ENCODE measurements around the gene IPO9.

IPO9 gene

GRCh38 chr1:201792534-201793305 is 36.2 kb upstream of the IPO9 start:
- Mint-ChIP-seq H3K36me3 (ENCODE audit: low read depth) (peaks cover 8% of the 10 kb centered on the region), H3K27ac (peak overlapping the region; percentile 68), H3K4me1 (ENCODE audit: low read depth) (peaks cover 36% of the 10 kb centered on the region), H3K27me3 (no peaks in the 10 kb centered on the region), H3K9me3 (no peaks in the 10 kb centered on the region), H3K4me3 (no peak overlapping the region)
- intact Hi-C loops (cut with micrococcal nuclease): loop anchor here (1.0 to 5.0 kb wide), 2 partner anchors 83 to 255 kb away; partner anchors contain the start of gene NAV1

GRCh38 chr1:201793306-201793925 is 35.5 kb upstream of the IPO9 start:
- Mint-ChIP-seq H3K4me3 (no peak overlapping the region), H3K36me3 (ENCODE audit: low read depth) (peaks cover 2% of the 10 kb centered on the region), H3K27ac (peak overlapping the region; percentile 3), H3K27me3 (no peaks in the 10 kb centered on the region), H3K9me3 (no peaks in the 10 kb centered on the region), H3K4me1 (ENCODE audit: low read depth) (peaks cover 36% of the 10 kb centered on the region)
- intact Hi-C loops (cut with micrococcal nuclease): loop anchor here (1.0 to 5.0 kb wide), 2 partner anchors 84 to 256 kb away; partner anchors contain the start of gene NAV1

- intact Hi-C loops (cut with micrococcal nuclease): loop anchor here (1.0 kb wide), 1 partner anchor 236 kb away; no protein-coding TSS in a partner anchor
- Mint-ChIP-seq H3K27ac (no peak overlapping the region), H3K9me3 (no peaks in the 10 kb centered on the region), H3K4me3 (no peak overlapping the region), H3K4me1 (ENCODE audit: low read depth) (peaks cover 29% of the 10 kb centered on the region), H3K36me3 (ENCODE audit: low read depth) (no peaks in the 10 kb centered on the region), H3K27me3 (no peaks in the 10 kb centered on the region)
These were observed 33.9 kb upstream of the IPO9 start for GRCh38 chr1:201795066-201795465.

- intact Hi-C loops (cut with micrococcal nuclease): no loop called here
- H3K4me3 Mint-ChIP-seq: no peak overlapping the region
- no peaks in the 10 kb centered on the region for H3K4me1 Mint-ChIP-seq (ENCODE audit: low read depth)
- no peaks in the 10 kb centered on the region for H3K9me3 Mint-ChIP-seq
- H3K27me3 Mint-ChIP-seq: no peaks in the 10 kb centered on the region
- H3K27ac Mint-ChIP-seq: no peak overlapping the region
- H3K36me3 Mint-ChIP-seq (ENCODE audit: low read depth): no peaks in the 10 kb centered on the region
These were observed 28.7 kb upstream of the IPO9 start for GRCh38 chr1:201800246-201800645.

GRCh38 chr1:201806801-201807200 is 22.2 kb upstream of the IPO9 start:
- intact Hi-C loops (cut with micrococcal nuclease): no loop called here
- Mint-ChIP-seq H3K27ac (no peak overlapping the region), H3K36me3 (ENCODE audit: low read depth) (peaks cover 26% of the 10 kb centered on the region), H3K9me3 (no peaks in the 10 kb centered on the region), H3K4me1 (ENCODE audit: low read depth) (no peaks in the 10 kb centered on the region), H3K4me3 (no peak overlapping the region), H3K27me3 (no peaks in the 10 kb centered on the region)

GRCh38 chr1:201807958-201808632 is 20.9 kb upstream of the IPO9 start:
- Mint-ChIP-seq H3K36me3 (ENCODE audit: low read depth) (peaks cover 26% of the 10 kb centered on the region), H3K27me3 (no peaks in the 10 kb centered on the region), H3K27ac (no peak overlapping the region), H3K4me1 (ENCODE audit: low read depth) (no peaks in the 10 kb centered on the region), H3K9me3 (no peaks in the 10 kb centered on the region), H3K4me3 (no peak overlapping the region)
- intact Hi-C loops (cut with micrococcal nuclease): no loop called here

GRCh38 chr1:201808633-201808990 is 20.3 kb upstream of the IPO9 start:
- Mint-ChIP-seq H3K9me3 (no peaks in the 10 kb centered on the region), H3K27ac (no peak overlapping the region), H3K4me1 (ENCODE audit: low read depth) (no peaks in the 10 kb centered on the region), H3K27me3 (no peaks in the 10 kb centered on the region), H3K4me3 (no peak overlapping the region), H3K36me3 (ENCODE audit: low read depth) (peaks cover 26% of the 10 kb centered on the region)
- intact Hi-C loops (cut with micrococcal nuclease): no loop called here

GRCh38 chr1:201809876-201810275 is 19.1 kb upstream of the IPO9 start:
- H3K27ac Mint-ChIP-seq: no peak overlapping the region
- H3K4me1 Mint-ChIP-seq (ENCODE audit: low read depth): no peaks in the 10 kb centered on the region

GRCh38 chr1:201810466-201811216 is 18.3 kb upstream of the IPO9 start:
- Mint-ChIP-seq H3K27ac (no peak overlapping the region), H3K4me3 (no peak overlapping the region)
- intact Hi-C loops (cut with micrococcal nuclease): no loop called here

More at GRCh38 chr1:201809876-201810275, 19.1 kb upstream of the IPO9 start:
- Mint-ChIP-seq H3K9me3 (no peaks in the 10 kb centered on the region), H3K4me3 (no peak overlapping the region), H3K36me3 (ENCODE audit: low read depth) (peaks cover 26% of the 10 kb centered on the region), H3K27me3 (no peaks in the 10 kb centered on the region)
- intact Hi-C loops (cut with micrococcal nuclease): no loop called here

GRCh38 chr1:201813226-201813625 is 15.7 kb upstream of the IPO9 start:
- Mint-ChIP-seq H3K27me3 (no peaks in the 10 kb centered on the region), H3K9me3 (no peaks in the 10 kb centered on the region), H3K36me3 (ENCODE audit: low read depth) (peaks cover 26% of the 10 kb centered on the region), H3K27ac (no peak overlapping the region), H3K4me1 (ENCODE audit: low read depth) (no peaks in the 10 kb centered on the region), H3K4me3 (no peak overlapping the region)
- intact Hi-C loops (cut with micrococcal nuclease): no loop called here

More at GRCh38 chr1:201810466-201811216, 18.3 kb upstream of the IPO9 start:
- Mint-ChIP-seq H3K36me3 (ENCODE audit: low read depth) (peaks cover 26% of the 10 kb centered on the region), H3K4me1 (ENCODE audit: low read depth) (no peaks in the 10 kb centered on the region), H3K27me3 (no peaks in the 10 kb centered on the region), H3K9me3 (no peaks in the 10 kb centered on the region)

- peaks cover 5% of the 10 kb centered on the region for H3K4me1 Mint-ChIP-seq (ENCODE audit: low read depth)
- intact Hi-C loops (cut with micrococcal nuclease): no loop called here
- no peak overlapping the region for H3K27ac Mint-ChIP-seq
- H3K27me3 Mint-ChIP-seq: no peaks in the 10 kb centered on the region
- H3K36me3 Mint-ChIP-seq (ENCODE audit: low read depth): peaks cover 24% of the 10 kb centered on the region
- no peaks in the 10 kb centered on the region for H3K9me3 Mint-ChIP-seq
- no peak overlapping the region for H3K4me3 Mint-ChIP-seq
These were observed 12.6 kb upstream of the IPO9 start for GRCh38 chr1:201816309-201816854.

- Mint-ChIP-seq H3K9me3 (no peaks in the 10 kb centered on the region), H3K4me3 (no peak overlapping the region), H3K27me3 (no peaks in the 10 kb centered on the region), H3K36me3 (ENCODE audit: low read depth) (peaks cover 20% of the 10 kb centered on the region), H3K4me1 (ENCODE audit: low read depth) (peaks cover 5% of the 10 kb centered on the region), H3K27ac (no peak overlapping the region)
- intact Hi-C loops (cut with micrococcal nuclease): no loop called here
These were observed 9.8 kb upstream of the IPO9 start for GRCh38 chr1:201818971-201819750.

- peaks cover 5% of the 10 kb centered on the region for H3K4me1 Mint-ChIP-seq (ENCODE audit: low read depth)
- H3K9me3 Mint-ChIP-seq: no peaks in the 10 kb centered on the region
- intact Hi-C loops (cut with micrococcal nuclease): no loop called here
- H3K36me3 Mint-ChIP-seq (ENCODE audit: low read depth): peaks cover 20% of the 10 kb centered on the region
- H3K4me3 Mint-ChIP-seq: no peak overlapping the region
- no peak overlapping the region for H3K27ac Mint-ChIP-seq
- H3K27me3 Mint-ChIP-seq: no peaks in the 10 kb centered on the region
These were observed 8.5 kb upstream of the IPO9 start for GRCh38 chr1:201820413-201820812.
